GM12801 (cell line): ENCODE results near the gene CLK1.

Source experiments
- CTCF ChIP-seq: IDR thresholded peaks from one replicate; pipeline ENCODE4 v1.5.1; 2011; ENCODE audit warnings: control low read depth; ENCODE audit not compliant: insufficient read length; ENCODE audit errors: extremely low read depth

CLK1 gene

GRCh38 chr2:200812122-200813022 is 52.1 kb downstream of the CLK1 start:
- no peak for TF ChIP-seq CTCF

GRCh38 chr2:200811333-200812121 is 52.9 kb downstream of the CLK1 start, which contains the start of gene BZW1:
TSS of gene BZW1 (plus strand) at chr2:200811910. CDS start at chr2:200813218, 1,308 bp downstream.
- no peak for TF ChIP-seq CTCF

- TF ChIP-seq CTCF, result no peak
Measured at GRCh38 chr2:200810998-200811332, 53.5 kb downstream of the CLK1 start.

GRCh38 chr2:200810252-200810997 is 54.0 kb downstream of the CLK1 start:
- no peak for TF ChIP-seq CTCF

GRCh38 chr2:200809506-200810251 is 54.8 kb downstream of the CLK1 start:
- no peak for TF ChIP-seq CTCF
